ENCODE results near the gene ASB18.

DNA sequence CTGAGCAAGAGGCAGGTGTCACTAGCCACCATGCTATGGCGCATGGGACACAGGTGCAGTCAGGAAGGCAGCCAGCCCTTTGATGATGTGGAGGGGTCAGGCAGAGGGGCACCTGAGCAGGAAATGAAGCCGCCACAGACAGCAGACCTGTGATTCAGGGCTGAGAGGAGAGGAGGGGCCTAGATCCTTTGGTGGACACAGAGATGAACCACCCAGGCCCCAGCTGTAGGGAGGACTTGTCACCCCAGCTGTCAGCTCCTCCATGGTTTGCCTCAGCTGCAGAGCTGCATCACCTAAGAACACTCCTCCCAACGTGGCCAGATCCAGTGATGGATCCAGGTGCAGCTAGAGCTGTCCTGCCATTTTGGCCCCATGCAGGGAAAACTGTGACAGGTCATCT, 11.6 kb downstream of the ASB18 start:
- TF ChIP-seq POLR2A (IDR thresholded peaks at IDR 0.05) = no peak
- TF ChIP-seq, protein P1, sequence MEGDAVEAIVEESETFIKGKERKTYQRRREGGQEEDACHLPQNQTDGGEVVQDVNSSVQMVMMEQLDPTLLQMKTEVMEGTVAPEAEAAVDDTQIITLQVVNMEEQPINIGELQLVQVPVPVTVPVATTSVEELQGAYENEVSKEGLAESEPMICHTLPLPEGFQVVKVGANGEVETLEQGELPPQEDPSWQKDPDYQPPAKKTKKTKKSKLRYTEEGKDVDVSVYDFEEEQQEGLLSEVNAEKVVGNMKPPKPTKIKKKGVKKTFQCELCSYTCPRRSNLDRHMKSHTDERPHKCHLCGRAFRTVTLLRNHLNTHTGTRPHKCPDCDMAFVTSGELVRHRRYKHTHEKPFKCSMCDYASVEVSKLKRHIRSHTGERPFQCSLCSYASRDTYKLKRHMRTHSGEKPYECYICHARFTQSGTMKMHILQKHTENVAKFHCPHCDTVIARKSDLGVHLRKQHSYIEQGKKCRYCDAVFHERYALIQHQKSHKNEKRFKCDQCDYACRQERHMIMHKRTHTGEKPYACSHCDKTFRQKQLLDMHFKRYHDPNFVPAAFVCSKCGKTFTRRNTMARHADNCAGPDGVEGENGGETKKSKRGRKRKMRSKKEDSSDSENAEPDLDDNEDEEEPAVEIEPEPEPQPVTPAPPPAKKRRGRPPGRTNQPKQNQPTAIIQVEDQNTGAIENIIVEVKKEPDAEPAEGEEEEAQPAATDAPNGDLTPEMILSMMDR (IDR thresholded peaks at IDR 0.05) = no peak
